EH (cell line): Measurements from ENCODE around the gene PPP1CA.
"Not testable (repeated sequence)": the region's sequence is repeated elsewhere in the genome, so short reads cannot be mapped to it uniquely, and the experiment has no call there.

Source experiments
- DNase-seq: peaks from one replicate; pipeline ENCODE4 v3.0.0-alpha.2; 2015; ENCODE audit warnings: low read depth

The PPP1CA gene

GRCh38 chr11:67434395-67434881, 32.8 kb upstream of the PPP1CA start:
- no peak for DNase-seq

GRCh38 chr11:67433536-67434394, 32.1 kb upstream of the PPP1CA start:
- no peak for DNase-seq

GRCh38 chr11:67432655-67433349, 31.1 kb upstream of the PPP1CA start:
- DNase-seq, result no peak

- no peak for DNase-seq
These were observed 29.9 kb upstream of the PPP1CA start for GRCh38 chr11:67431346-67432249.

GRCh38 chr11:67429722-67430121, 28.1 kb upstream of the PPP1CA start:
- no peak for DNase-seq

- DNase-seq, result no peak
These were observed 27.5 kb upstream of the PPP1CA start for GRCh38 chr11:67429038-67429668.

- DNase-seq, result peak; percentile 95
These were observed 26.7 kb upstream of the PPP1CA start, which contains the start of gene RPS6KB2 for GRCh38 chr11:67428052-67429001. TSS of gene RPS6KB2 (plus strand) at chr11:67428494. CDS start at chr11:67428546, 52 bp downstream.

GRCh38 chr11:67427364-67427859, 25.8 kb upstream of the PPP1CA start:
- not testable (repeated sequence) for DNase-seq

GRCh38 chr11:67423891-67424613, 22.4 kb upstream of the PPP1CA start:
- no peak for DNase-seq

GRCh38 chr11:67423466-67423865, 21.8 kb upstream of the PPP1CA start:
- no peak for DNase-seq

- no peak for DNase-seq
These were observed 21.2 kb upstream of the PPP1CA start for GRCh38 chr11:67422891-67423290.

GRCh38 chr11:67421430-67422031, 19.9 kb upstream of the PPP1CA start:
- no peak for DNase-seq

GRCh38 chr11:67420646-67421429, 19.2 kb upstream of the PPP1CA start:
- peak; percentile 91 for DNase-seq

- DNase-seq, result no peak
These were observed 18.5 kb upstream of the PPP1CA start for GRCh38 chr11:67420147-67420645.

- DNase-seq, result no peak
These were observed 17.8 kb upstream of the PPP1CA start for GRCh38 chr11:67419325-67420049.

GRCh38 chr11:67418476-67419281, 17.0 kb upstream of the PPP1CA start:
- DNase-seq, result no peak
